PC-9 (cell line): ENCODE data around the gene NOVA1. TPM values are rescaled to one million over a fixed set of nuclear protein-coding genes. Genes with fewer than 3 reads are reported as not detected.

Experiments
- BruUV-seq: library from RNA; stranded (reverse); fragments of 400-500 nt; replicated peaks from 2 replicates; lab custom pipeline; 2021; lab: Mats Ljungman, UMichigan
- CTCF ChIA-PET: fragments of 300-600 bp; sonication (Branson Sonifier 250); formaldehyde crosslinking; loops from one replicate; lab custom pipeline; 2022; ENCODE audit warnings: antibody characterized with exemption; lab: Charles Lee
- POLR2A ChIA-PET: fragments of 300-600 bp; sonication (Branson Sonifier 250); formaldehyde crosslinking; loops from one replicate; lab custom pipeline; 2022; ENCODE audit warnings: antibody characterized with exemption; ENCODE audit not compliant: unreplicated experiment; lab: Charles Lee
- DNase-seq, 2 experiments: peaks; one replicate each; pipeline versions ENCODE4 v3.0.0 to v3.0.0-alpha.2; 2015 to 2022; ENCODE audit warnings: mixed read lengths in 1 of 2
- H2AFZ ChIP-seq: fragments of 200-600 bp; sonication (generic); 2 replicates; pipeline ENCODE4 v1.8.1; 2017; ENCODE audit warnings: antibody characterized with exemption
- H3F3A ChIP-seq: fragments of 200-600 bp; sonication (generic); 2 replicates; pipeline ENCODE4 v1.8.1; 2017; ENCODE audit warnings: antibody characterized with exemption, mild to moderate bottlenecking, low read depth; ENCODE audit not compliant: insufficient read depth
- H3K27ac ChIP-seq: fragments of 200-600 bp; sonication (generic); 2 replicates; pipeline ENCODE4 v1.6.1; 2016; ENCODE audit warnings: mixed run types
- H3K27me3 ChIP-seq: fragments of 200-600 bp; sonication (generic); 2 replicates; pipeline ENCODE4 v1.6.1; 2016; ENCODE audit warnings: low read depth, mixed run types; ENCODE audit not compliant: insufficient read depth
- H3K36me3 ChIP-seq: fragments of 200-600 bp; sonication (generic); 2 replicates; pipeline ENCODE4 v1.6.1; 2016; ENCODE audit warnings: low read depth, mixed run types
- H3K4me1 ChIP-seq: fragments of 200-600 bp; sonication (generic); replicated peaks from 2 replicates; pipeline ENCODE4 v1.6.1; 2016; ENCODE audit warnings: mixed run types; ENCODE audit not compliant: insufficient read depth
- H3K4me2 ChIP-seq: fragments of 200-600 bp; sonication (generic); 2 replicates; pipeline ENCODE4 v1.6.1; 2017; ENCODE audit warnings: mixed run types
- H3K4me3 ChIP-seq: fragments of 200-600 bp; sonication (generic); 2 replicates; pipeline ENCODE4 v1.6.1; 2016; ENCODE audit warnings: mixed run types
- H3K79me2 ChIP-seq: fragments of 200-600 bp; sonication (generic); 2 replicates; pipeline ENCODE4 v1.6.1; 2017; ENCODE audit warnings: low read depth, mixed run types
- H3K9me2 ChIP-seq: fragments of 200-600 bp; sonication (generic); 2 replicates; pipeline ENCODE4 v1.8.1; 2017; ENCODE audit warnings: mild to moderate bottlenecking; ENCODE audit not compliant: insufficient read depth
- H3K9me3 ChIP-seq: fragments of 200-600 bp; sonication (generic); 2 replicates; pipeline ENCODE4 v1.8.1; 2016; ENCODE audit warnings: low read depth; ENCODE audit not compliant: insufficient read depth
- H4K20me1 ChIP-seq: fragments of 200-600 bp; sonication (generic); 2 replicates; pipeline ENCODE4 v1.8.1; 2017; ENCODE audit not compliant: insufficient read depth
- CTCF ChIP-seq: fragments of 200-600 bp; sonication (generic); conservative IDR thresholded peaks from 2 replicates; pipeline ENCODE4 v1.6.1; 2017; ENCODE audit warnings: mixed run types, antibody characterized with exemption, mild to moderate bottlenecking, moderate library complexity
- EZH2 ChIP-seq: fragments of 200-600 bp; sonication (generic); IDR thresholded peaks from 2 replicates; pipeline ENCODE4 v1.8.0; 2017; ENCODE audit warnings: antibody characterized with exemption, low read depth
- intact Hi-C: fragments of 100-400 bp; cut with micrococcal nuclease; formaldehyde crosslinking; loops from one replicate; pipeline ENCODE4 v1.10.0; 2022; ENCODE audit not compliant: unreplicated experiment
- total RNA-seq: library from RNA; stranded (reverse); gene quantifications from 2 replicates; pipeline ENCODE4 v1.2.3, GENCODE V29; 2021

The NOVA1 gene
- total RNA-seq, 1 experiment from 2014 or later, result 1.1 TPM

DNA sequence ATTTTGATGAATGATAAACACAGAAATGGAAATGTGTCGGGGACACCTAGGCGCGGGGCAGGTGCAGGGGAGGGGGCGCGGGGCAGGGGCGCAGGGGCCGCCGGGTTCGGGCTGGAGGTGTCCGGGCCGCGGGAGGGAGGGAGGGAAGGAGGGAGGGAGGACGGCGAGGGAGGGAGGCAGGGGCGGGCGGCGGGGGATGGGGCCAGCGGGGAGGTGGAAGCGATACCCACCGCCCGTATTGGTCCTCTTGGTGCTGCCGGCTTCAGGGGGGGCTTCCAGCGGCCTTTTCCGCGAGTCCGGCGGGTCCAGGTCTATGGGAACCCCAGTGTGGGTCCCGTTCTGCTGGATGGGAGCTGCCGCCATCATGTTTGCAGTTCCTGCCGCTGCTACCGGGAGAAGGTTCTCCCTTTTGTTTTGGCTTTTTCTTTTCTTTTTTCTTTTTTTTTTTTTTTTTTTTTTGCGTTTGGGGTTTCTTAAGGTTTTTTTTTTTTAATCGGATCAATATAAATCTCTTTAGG is 703 bp downstream of the NOVA1 start:
- no peaks in the 10 kb centered on the region for H3K36me3 ChIP-seq
- intact Hi-C loops, result no loop called here
- no peaks in the 10 kb centered on the region for H4K20me1 ChIP-seq
- no peaks in the 10 kb centered on the region for H3K79me2 ChIP-seq
- no peak overlapping the region for H3K27ac ChIP-seq
- no TSS peak for BruUV-seq
- TF ChIP-seq CTCF, result no peak
- TF ChIP-seq EZH2, result no peak
- H3K4me2 ChIP-seq, result peak overlapping the region; percentile 70
- H3F3A ChIP-seq, result no peaks in the 10 kb centered on the region
- POLR2A ChIA-PET, result no interaction called here
- CTCF ChIA-PET, result no interaction called here
- H3K9me3 ChIP-seq, result no peaks in the 10 kb centered on the region
- H3K4me1 ChIP-seq, result peaks cover 10% of the 10 kb centered on the region
- H2AFZ ChIP-seq, result peak overlapping the region; percentile 84
- peak overlapping the region; percentile 70 for H3K4me3 ChIP-seq
- no peaks in the 10 kb centered on the region for H3K27me3 ChIP-seq
- DNase-seq, result no peak
- H3K9me2 ChIP-seq, result no peaks in the 10 kb centered on the region

GRCh38 chr14:26596543-26597061 is 1.2 kb downstream of the NOVA1 start:
- no peaks in the 10 kb centered on the region for H3K9me3 ChIP-seq
- H3K4me3 ChIP-seq, result peak overlapping the region; percentile 70
- no peaks in the 10 kb centered on the region for H4K20me1 ChIP-seq
- peaks cover 10% of the 10 kb centered on the region for H3K4me1 ChIP-seq
- H3K4me2 ChIP-seq, result peak overlapping the region; percentile 70
- no peaks in the 10 kb centered on the region for H3K36me3 ChIP-seq
- peak overlapping the region; percentile 84; the same call in 1 of the 2 replicates for H2AFZ ChIP-seq
- H3F3A ChIP-seq, result no peaks in the 10 kb centered on the region
- H3K79me2 ChIP-seq, result no peaks in the 10 kb centered on the region
- ChIA-PET POLR2A (no interaction called here), CTCF (no interaction called here)
- no peaks in the 10 kb centered on the region for H3K9me2 ChIP-seq
- H3K27ac ChIP-seq, result no peak overlapping the region
- no peaks in the 10 kb centered on the region for H3K27me3 ChIP-seq
- TF ChIP-seq EZH2 (no peak), CTCF (no peak)
- BruUV-seq, result no TSS peak
- DNase-seq, result no peak
- intact Hi-C loops, result no loop called here

GRCh38 chr14:26595926-26596542 is 1.8 kb downstream of the NOVA1 start:
- ChIA-PET CTCF (no interaction called here), POLR2A (no interaction called here)
- H2AFZ ChIP-seq, result 0 out of 2 replicates have a peak overlapping the region, but pooled peaks have one; percentile 84
- H3K27ac ChIP-seq, result no peak overlapping the region
- peak overlapping the region; percentile 70 for H3K4me2 ChIP-seq
- H3K27me3 ChIP-seq, result no peaks in the 10 kb centered on the region
- H3K9me3 ChIP-seq, result no peaks in the 10 kb centered on the region
- BruUV-seq, result no TSS peak
- no peaks in the 10 kb centered on the region for H3F3A ChIP-seq
- DNase-seq, result no peak
- no peaks in the 10 kb centered on the region for H4K20me1 ChIP-seq
- TF ChIP-seq CTCF (no peak), EZH2 (no peak)
- H3K9me2 ChIP-seq, result no peaks in the 10 kb centered on the region
- no peaks in the 10 kb centered on the region for H3K36me3 ChIP-seq
- H3K79me2 ChIP-seq, result no peaks in the 10 kb centered on the region
- H3K4me3 ChIP-seq, result peak overlapping the region; percentile 70; the same call in 1 of the 2 replicates
- intact Hi-C loops, result no loop called here
- H3K4me1 ChIP-seq, result peaks cover 10% of the 10 kb centered on the region
